ENCODE results near the gene P2RY6.

P2RY6 gene

DNA sequence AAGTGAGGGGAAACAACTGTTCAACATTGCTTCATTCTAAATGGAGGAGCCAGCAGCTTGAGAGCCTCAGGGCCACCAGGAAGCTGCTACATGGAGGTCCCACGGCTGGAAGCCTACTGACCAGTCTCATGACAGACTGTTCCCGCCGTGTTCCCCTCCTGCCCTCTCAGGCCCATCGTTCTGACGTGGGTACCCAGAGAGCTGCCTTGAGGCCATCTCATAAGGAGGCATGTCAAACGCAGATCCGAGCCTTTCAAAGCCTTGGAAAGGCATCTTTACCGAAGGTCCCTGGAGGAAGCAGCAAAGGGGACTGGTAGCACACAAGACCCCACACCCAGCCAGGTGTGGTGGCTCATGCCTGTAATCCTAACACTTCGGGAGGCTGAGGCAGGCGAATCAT lies 27.6 kb downstream of the P2RY6 start:
- DNase-seq, result no peak

DNA sequence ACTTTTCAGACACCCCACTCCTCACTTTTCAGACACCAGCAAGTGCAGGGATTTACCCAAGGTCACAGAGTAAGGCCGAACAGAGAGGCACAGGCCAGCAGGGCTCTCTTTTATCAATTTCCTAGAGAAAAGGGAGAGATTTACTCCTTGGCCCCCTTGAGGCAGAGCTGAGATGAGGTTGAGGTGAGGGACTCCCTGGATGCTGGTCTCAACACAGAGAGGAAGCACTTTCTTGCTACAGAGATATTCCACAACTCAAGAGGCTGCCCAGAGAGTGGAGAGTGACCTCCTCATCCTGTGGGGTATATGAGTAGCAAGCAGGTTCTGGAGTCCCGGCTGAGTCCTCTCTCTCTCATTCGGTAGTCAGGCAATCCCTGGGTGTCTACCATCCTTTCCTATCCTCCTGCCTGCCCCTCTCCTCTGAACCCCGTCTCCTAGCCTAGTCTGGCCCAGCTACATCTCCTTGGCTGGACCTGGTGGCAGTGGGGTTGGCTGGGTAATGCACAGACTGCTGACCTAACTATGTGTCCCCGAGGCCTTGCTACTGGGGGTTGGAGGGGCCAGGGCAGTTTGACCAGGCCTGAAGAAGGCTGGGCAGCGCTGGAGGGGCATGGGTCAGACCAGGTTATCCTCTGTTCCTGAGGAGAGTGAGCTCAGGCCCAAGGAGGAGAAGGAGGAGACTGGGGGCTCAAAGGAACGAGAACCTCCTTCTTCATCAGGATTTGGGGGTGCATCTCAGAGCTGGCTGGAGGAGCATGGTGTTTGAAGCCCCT lies 34.1 kb downstream of the P2RY6 start:
- no peak for DNase-seq

DNA sequence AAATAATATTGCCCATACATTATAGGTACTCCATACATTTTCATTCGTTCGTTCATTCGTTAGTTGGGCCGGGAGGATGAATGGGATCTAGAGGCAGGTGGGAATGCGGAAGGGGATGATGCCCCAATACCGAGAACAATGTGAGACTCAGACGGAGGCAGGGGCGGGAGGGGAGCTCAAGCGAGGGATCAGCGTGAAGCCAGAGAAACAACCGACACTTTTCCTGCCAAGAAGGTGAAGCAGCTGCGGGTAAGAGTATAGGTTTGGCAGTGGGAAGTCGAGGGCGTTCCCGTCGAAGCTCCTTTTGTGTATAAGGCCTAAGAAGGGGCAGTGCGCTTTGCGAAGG lies 34.8 kb downstream of the P2RY6 start:
- DNase-seq, result no peak

DNA sequence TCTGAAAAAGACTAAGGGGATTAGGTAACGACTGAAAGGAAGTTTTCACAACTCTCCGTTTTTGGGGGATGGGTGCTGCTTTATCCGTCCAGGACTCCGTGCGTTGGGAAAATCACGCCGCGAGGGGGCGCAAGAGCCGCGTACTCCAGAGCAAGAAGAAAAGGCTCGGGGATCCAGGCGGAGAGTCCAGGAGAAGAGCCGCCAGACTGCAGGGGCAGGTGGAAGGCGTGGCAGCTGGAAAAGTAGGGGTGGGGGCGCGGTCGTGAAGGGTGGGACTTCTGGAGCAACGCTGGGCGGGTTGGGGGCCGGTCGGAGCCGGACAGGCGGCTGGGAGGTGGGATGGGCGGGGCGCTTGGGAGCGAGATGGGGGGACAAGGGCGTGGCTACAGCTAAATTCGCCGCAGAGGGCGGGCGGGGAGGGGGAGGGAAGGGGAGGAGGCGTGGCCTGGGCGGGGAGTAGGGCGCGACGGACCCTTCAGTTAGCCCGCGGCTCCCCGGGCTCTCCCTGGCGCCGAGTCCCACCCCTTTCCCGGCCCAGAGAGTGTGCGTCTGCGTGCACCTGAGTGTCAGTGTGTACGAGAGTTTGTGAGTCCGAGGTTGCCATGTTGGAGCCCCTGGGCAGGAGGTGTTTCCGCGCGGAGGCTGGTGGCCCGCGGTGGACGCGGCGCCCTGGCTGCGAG lies 35.3 kb downstream of the P2RY6 start:
- DNase-seq, result peak; percentile 93

DNA sequence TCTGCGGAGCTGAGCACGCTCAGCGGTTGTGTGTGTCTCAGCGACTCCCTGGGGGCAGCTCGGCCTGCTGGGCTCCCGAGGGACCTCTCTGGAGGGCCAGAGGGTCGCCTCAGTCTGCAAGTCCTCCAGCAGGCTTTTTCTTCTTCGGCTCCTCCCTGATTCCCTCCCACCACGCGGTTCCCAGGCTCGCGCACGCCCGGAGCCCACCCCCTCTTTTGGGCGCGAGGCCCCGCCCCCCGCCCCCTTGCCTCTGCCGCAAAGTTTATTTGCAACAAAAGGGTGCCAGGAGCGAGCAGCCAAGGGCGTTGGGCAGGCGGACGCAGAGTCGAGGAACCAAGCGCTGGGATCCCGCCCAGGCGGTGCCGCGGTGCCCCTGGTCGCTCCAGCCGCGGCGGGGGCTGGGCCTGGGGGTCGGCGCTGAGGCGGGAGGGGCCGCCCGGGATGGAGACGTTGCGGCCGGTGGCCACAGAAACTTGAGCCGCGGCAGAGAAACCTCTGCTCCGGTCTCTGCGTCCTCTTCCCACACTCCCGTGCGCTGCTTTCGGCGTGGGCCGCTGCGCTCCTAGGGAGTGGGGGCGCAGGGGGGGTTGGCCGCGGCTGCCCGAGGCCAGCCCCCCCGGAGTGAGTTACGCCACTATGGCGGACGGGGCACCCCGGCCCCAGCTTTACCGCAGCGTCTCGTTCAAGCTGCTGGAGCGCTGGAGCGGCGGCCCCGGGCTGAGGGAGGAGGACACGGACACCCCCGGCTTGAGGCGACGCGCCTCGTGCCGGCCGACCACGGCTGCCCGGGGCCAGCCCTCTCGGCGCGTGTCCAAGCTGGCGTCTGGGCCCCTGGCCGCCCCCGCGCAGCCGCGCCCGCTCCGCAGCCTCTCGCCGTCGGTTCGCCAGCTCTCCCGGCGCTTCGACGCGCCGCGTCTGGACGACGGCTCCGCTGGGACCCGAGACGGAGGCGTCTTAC lies 36.1 kb downstream of the P2RY6 start, which contains the start of gene ARHGEF17:
Gene ARHGEF17, plus strand, starts transcription at position 274 of the 958 bp plus-strand sequence. Its CDS starts 363 bp downstream, at position 637.
- peak; percentile 15 for DNase-seq

DNA sequence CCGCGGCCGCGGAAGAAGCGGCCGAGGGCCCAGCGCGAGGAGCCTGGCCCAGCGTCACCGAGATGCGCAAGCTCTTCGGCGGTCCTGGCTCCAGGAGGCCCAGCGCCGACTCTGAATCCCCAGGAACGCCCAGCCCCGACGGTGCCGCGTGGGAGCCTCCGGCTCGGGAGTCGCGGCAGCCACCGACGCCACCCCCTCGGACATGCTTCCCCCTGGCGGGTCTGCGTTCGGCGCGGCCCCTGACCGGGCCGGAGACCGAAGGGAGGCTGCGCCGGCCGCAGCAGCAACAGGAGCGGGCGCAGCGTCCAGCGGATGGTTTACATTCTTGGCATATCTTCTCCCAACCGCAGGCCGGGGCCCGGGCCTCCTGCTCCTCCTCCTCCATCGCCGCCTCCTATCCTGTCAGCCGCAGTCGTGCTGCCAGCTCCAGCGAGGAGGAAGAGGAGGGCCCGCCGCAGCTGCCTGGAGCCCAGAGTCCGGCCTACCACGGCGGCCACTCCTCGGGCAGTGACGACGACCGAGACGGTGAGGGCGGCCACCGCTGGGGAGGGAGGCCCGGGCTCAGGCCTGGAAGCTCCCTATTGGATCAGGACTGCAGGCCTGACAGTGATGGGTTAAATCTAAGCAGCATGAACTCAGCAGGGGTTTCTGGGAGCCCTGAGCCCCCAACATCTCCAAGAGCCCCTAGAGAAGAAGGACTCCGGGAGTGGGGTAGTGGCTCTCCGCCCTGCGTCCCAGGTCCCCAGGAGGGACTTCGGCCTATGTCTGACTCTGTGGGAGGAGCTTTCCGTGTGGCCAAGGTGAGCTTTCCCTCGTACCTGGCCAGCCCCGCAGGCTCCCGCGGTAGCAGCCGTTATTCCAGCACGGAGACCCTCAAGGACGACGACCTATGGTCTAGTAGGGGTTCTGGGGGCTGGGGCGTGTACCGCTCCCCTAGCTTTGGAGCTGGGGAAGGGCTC lies 37.1 kb downstream of the P2RY6 start:
- DNase-seq, result no peak

DNA sequence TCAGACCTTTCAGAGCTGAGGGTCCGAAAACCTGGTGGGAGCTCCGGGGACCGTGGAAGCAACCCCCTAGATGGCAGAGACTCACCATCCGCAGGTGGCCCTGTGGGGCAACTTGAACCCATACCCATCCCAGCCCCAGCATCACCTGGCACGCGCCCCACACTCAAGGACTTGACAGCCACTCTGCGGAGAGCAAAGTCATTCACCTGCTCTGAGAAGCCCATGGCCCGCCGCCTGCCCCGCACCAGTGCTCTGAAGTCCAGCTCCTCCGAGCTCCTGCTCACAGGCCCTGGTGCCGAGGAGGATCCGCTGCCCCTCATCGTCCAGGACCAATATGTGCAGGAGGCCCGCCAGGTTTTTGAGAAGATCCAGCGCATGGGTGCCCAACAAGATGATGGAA lies 37.9 kb downstream of the P2RY6 start:
- DNase-seq, result no peak

DNA sequence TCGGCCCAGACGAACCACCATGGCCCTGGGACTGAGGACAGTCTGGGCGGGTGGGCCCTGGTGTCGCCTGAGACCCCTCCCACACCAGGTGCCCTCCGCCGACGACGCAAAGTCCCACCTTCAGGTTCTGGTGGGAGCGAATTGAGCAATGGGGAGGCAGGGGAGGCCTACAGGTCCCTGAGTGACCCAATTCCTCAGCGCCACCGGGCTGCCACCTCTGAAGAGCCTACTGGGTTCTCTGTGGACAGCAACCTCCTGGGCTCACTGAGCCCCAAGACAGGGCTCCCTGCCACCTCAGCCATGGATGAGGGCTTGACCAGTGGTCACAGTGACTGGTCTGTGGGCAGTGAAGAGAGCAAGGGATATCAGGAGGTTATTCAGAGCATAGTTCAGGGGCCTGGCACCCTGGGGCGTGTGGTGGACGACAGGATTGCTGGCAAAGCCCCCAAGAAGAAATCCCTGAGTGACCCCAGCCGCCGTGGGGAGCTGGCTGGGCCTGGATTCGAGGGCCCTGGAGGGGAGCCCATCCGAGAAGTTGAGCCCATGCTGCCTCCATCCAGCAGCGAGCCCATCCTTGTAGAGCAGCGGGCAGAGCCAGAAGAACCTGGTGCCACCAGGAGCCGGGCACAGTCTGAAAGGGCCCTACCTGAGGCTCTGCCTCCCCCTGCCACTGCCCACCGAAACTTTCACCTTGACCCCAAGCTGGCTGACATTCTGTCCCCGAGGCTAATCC lies 38.7 kb downstream of the P2RY6 start:
- no peak for DNase-seq

DNA sequence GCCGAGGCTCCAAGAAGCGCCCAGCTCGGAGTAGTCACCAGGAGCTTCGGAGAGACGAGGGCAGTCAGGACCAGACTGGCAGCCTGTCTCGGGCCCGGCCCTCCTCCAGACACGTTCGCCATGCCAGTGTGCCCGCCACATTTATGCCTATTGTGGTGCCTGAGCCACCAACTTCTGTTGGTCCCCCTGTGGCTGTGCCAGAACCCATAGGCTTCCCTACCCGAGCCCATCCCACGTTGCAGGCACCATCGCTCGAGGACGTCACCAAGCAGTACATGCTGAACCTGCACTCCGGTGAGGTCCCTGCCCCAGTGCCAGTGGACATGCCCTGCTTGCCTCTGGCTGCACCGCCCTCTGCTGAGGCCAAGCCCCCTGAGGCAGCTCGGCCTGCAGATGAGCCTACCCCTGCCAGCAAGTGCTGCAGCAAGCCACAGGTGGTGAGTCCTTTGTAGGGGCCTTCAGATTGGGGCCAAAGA lies 39.3 kb downstream of the P2RY6 start:
- no peak for DNase-seq

DNA sequence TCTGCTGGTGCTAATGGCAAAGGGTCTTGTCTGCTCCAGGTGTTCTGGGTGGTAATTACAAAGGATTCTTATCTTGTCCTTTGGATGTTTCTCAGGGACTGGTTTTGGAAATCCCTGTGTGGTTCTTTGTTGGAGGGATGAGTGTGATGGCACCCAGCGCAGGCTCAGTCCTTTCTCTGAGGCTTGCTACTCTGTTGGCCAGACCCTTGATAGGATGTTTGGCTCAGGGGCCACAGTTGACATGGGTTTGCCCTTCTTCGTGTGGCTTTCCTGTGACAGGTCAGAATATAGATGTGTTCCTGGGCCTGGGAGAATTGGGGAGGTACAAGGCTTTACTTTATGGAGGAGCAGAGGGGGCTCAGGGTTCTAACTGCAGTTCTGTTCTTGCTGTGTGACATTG lies 39.9 kb downstream of the P2RY6 start:
- no peak for DNase-seq

DNA sequence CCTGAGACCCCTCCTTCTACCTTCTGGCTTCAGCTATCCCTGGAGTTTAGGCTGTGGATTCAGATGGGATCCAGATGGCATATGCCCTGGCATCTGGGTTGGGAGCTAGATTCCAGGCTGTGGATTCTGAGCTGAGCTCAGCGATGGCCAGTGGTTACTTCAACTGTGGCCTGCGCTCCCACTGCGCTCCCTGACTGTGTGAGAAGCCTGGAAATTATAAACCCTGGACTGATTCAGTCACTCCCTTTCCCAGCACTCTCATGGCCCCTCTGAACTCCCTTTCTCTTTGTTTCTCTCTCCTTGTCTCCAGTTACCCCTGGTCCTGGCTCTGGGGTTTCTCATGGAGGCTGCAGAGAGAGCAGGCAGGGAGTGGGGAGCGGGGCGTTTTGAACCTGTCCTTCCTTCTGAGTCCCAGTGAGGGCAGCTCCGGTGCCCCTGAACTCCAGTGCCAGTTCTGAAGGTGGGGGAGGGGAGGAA lies 40.8 kb downstream of the P2RY6 start:
- DNase-seq, result no peak

DNA sequence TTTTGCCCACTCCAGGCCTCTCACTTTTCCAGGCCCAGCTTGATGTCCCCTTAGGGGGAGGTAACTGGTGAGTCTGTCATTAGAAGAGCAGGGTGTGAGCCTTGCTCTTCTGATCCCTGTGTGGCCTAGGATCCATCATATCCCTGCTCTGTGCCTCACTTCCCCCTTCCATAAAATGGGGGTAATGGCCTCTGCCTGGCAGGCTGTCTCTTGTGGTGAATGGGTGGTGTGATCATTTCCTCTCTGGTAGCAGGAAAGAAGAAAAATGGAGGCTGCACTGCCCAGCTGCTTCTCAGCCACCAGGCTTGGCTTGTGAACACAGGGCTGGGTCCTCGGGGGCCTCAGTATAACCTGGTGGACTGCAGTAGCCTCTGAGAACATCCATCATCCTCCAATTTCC lies 41.5 kb downstream of the P2RY6 start:
- no peak for DNase-seq

DNA sequence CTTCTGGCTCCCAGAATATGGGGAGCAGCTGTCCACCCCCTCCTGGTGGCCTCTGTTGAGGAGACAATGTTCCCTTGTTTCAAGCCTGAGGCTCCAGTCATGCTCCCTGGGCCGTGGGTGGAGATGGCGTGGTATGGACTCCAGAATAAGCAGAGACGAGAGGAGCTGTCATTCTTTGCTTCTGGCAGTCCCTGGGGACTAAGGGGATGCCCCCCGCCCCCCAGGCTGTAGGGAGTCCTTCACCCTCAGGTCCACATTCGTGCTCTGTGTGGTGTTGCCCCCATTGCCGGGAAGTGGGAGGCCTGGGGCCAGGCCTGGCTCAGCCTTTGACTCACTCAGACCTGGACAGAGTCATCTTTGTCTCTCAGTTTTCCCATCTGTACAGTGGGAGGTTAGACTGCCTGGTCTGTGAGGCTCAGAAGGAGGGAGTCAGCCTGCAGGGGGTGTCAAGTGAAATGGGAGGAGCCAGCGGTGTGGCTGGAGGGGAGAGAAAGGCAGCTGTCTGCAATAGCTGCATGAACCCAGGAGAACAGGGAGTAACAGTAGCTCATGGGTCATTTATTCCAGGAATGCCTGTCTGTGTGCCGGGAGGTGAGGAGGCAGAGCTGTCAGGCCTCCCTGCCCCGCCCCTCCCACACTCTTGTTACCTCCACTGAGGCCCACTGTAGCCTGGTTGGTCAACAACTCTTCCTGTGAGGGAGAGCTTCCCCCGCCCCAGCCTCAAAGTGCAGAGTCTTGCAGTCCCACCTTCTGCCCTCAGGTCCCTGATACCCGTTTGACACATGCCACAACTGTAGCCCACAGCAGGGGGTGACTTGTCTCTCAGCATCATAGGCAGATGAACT lies 42.2 kb downstream of the P2RY6 start:
- DNase-seq, result no peak

DNA sequence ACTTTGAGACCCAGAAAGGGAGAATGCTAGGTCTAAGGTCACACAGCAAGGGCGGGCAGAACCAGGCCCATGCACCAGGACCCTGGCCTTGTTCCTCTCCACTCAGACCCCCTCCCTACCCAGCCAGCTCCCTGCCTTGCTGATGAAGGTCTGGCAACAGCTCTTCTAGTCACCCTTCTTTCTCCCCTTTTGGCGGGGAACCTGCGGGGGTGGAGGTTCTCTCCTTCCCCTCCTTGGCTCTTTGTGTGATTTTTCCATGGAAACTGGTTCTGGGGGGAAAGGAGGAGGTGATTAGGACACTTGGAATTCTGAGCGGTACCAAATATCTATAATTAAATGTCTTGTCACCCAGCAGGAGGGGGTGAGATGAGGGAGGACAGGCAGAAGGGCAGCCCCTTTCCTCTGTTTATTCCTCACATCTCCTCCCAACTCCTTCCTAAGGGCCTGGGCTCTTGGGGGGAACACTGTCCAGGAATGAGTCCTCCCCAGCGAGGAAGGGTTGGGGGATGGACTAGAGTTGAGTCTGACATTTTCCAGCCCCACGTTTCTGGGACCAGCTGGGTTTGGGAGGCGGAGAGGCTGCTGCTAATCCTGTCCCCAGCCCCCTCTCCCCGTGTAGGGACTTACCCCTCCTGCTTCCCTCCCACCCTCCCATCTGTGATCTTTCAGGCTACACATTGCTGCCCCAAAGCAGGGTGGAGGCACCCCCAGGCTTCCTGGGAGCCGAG lies 43.3 kb downstream of the P2RY6 start:
- no peak for DNase-seq

DNA sequence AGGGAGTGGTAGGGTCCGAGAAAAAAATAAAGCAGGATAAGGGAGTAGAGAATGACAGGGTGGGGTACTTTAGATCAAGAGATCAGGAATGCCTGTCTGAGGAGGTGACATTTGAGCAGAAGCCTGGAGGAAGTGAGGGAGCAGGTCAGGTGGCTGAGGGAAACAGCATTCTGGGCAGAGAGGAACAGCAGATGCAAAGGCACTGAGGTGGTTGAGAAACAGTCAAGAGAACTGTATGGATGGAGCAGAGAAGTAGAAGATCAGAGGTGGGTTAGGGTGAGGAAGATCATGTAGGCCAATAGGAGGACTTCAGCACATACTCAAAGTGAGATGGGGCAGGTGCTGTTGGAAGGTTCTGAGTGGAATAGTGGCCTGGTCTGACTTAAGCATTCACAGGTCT lies 44.3 kb downstream of the P2RY6 start:
- DNase-seq, result no peak

DNA sequence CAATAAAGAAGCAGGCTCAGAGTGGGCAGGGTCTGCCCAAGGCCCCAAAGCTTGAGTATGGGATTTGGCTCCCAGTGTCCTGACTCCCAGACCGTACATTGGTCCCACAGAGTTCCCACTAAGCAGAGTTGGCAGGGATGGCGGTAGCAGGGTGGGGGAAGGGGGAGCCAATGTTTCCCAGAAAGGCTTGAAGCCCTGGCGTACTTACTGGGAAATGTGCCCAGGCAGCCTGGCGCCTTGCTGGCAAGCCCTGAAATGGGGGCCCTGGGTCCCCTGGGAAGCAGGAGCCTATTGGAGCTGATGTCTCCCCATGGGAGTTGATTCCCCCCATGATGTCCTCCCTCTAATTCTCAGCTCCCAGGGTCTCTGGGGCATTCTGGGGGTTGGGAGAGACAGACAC lies 45.2 kb downstream of the P2RY6 start:
- DNase-seq, result no peak

DNA sequence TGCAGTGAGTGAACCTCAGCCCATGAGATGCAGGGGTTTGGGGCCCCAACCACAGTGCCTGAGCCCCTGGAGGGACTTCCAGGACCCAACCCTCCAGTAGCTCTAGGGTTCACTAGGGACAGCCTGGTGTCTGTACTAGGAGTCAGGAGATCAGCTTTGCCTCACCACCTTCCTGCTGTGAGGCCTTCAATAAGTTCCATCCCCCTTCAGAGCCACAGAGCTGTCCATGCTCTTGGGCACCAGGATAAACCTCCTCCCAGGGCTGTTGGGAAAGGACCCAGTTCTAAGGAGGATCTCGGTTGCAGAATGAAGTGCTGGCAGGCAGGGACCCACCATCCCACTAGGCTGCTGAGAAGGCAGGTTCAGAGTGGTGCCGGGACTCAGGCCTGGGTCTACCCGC lies 45.7 kb downstream of the P2RY6 start:
- DNase-seq, result no peak

DNA sequence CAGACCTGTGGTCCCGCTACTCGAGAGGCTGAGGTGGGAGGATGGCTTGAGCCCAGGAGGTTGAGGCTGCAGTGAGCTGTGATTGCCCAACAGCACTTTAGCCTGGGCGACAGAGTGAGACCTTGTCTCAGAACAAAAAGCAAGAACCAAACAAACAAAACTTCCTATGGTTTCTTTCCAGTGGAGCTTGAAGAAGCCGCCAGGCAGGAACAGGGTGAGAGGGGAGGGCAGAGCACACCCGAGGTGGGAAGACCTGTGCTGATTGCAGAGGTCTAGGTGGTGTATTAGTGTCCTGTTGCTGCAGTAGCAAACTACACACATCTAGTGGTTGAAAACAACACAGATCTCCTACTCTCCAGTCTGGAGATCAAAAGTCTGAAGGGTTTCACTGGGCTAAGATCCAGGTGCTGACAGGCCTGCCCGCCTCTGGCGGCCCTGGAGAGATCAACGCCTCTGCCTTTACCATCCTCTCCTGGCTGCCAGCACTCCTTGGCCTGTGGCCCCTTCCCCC lies 46.4 kb downstream of the P2RY6 start:
- no peak for DNase-seq
